ENCODE results near the gene CALD1. TPM values are rescaled to one million over a fixed set of nuclear protein-coding genes. Genes with fewer than 3 reads are reported as not detected.

CALD1 gene
- polyA plus RNA-seq, 6 donors from 2014 or later = 0.12 to 1.3 (median 0.64) TPM; not detected in 1

DNA sequence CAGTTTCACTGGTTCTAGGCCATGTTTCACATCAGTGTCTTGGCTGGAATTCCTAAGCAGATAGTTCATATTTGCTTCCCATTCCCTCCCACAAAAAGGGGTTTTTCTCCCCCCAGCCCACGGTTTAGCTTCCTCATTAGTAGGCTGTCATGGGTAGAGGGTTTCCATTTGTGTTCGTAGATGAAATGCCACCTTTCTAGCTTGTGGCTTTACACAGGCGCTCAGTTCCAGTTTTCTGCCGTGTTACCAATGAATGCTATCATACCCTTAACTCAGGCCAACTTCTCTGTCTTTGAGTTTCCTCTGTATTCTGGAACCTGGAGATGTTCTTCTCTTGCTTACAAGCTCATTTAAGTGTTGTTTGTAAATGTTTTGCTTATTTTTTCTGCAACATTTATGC is 26.8 kb downstream of the CALD1 start:
- DNase-seq (no peak), ATAC-seq (ENCODE audit: low read depth in 2 of 2) (no peak)
- H3K27me3 Mint-ChIP-seq = no peaks in the 10 kb centered on the region
- H3K9me3 Mint-ChIP-seq = peaks cover 0 to 4% (median 0%) of the 10 kb centered on the region in 7 donors
- H3K36me3 Mint-ChIP-seq = no peaks in the 10 kb centered on the region
- H3K4me3 Mint-ChIP-seq = no peak overlapping the region
- H3K27ac Mint-ChIP-seq = no peak overlapping the region
- H3K4me1 Mint-ChIP-seq = no peaks in the 10 kb centered on the region

DNA sequence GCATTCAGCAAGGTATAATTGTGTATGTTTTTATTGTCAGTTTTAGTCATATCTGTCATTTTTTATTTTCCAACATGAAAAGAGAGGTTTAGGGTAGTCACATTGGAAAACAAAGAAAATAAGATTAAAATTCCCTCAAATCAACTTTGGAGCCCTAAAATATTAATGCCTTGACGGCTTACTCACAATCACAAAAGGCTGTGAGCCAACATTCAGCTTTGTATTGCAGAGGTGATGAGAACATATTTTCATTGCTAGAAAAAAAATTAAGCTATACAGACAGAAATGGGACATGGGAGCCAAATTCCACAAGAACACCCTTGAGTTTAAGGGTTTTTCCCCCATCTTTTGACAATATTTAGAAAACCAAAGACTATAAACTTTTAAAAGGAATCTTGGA is 30.2 kb downstream of the CALD1 start:
- DNase-seq = no peak
- peaks cover 0 to 4% of the 10 kb centered on the region in 2 donors for H3K36me3 Mint-ChIP-seq
- H3K9me3 Mint-ChIP-seq = peaks cover 0 to 4% (median 0%) of the 10 kb centered on the region in 7 donors
- H3K4me3 Mint-ChIP-seq = no peak overlapping the region
- peaks cover 6 to 21% (median 7%) of the 10 kb centered on the region in 3 donors for H3K27me3 Mint-ChIP-seq
- no peaks in the 10 kb centered on the region for H3K4me1 Mint-ChIP-seq
- H3K27ac Mint-ChIP-seq = peak overlapping the region in 1 of 6 donors; percentile 58
- ATAC-seq (ENCODE audit: low read depth in 2 of 2) = no peak

- no peaks in the 10 kb centered on the region for H3K4me1 Mint-ChIP-seq
- H3K27ac Mint-ChIP-seq = no peak overlapping the region
- peaks cover 0 to 4% of the 10 kb centered on the region in 2 donors for H3K36me3 Mint-ChIP-seq
- H3K4me3 Mint-ChIP-seq = no peak overlapping the region
- peaks cover 0 to 4% (median 0%) of the 10 kb centered on the region in 7 donors for H3K9me3 Mint-ChIP-seq
- ATAC-seq (ENCODE audit: low read depth in 2 of 2) (no peak), DNase-seq (no peak)
- H3K27me3 Mint-ChIP-seq = peaks cover 6 to 21% (median 7%) of the 10 kb centered on the region in 3 donors
Observed at GRCh38 chr7:134811765-134812164, 32.3 kb downstream of the CALD1 start.

DNA sequence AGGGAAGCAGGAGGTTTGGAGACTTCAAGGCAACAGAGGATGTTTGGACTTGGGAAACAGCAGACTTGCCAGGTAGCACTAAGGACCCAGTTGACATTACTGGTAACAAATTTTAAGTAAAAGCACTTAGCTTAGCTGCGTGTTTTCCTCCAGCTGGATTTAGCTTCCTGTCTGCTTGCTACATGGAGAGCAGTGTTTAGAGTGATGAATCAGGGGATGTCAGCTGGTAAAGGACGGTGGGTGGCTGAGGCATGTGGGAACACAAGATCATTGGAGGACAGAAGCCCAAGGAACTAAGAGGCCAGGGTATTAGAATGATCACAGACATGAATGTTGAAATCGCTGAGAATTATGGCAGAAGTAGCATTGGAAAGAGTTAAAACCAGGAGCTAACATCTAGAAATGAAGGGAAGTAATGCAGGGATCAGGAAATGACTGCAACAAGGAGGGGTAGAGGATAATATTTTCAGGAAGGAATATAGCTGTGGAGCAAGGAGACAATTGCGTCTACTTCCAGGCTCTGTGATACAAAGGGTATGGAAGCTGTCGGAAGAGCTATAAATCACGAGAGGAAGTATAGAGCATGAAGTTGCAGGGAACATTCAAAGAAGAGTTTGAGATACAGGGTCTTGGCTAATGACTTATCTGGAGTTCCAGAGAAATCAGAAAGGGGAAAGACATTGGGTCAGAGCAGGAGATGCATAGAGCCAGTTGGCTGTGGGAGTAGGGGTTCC is 34.4 kb downstream of the CALD1 start:
- no peak overlapping the region for H3K4me3 Mint-ChIP-seq
- DNase-seq = no peak
- peak overlapping the region in 2 of 6 donors; percentile 0 to 42 for H3K27ac Mint-ChIP-seq
- no peak for ATAC-seq (ENCODE audit: low read depth in 2 of 2)
- peaks cover 0 to 4% of the 10 kb centered on the region in 2 donors for H3K36me3 Mint-ChIP-seq
- H3K27me3 Mint-ChIP-seq = peaks cover 6 to 21% (median 7%) of the 10 kb centered on the region in 3 donors
- peaks cover 0 to 4% (median 0%) of the 10 kb centered on the region in 7 donors for H3K9me3 Mint-ChIP-seq
- no peaks in the 10 kb centered on the region for H3K4me1 Mint-ChIP-seq

GRCh38 chr7:134814730-134815364 is 35.4 kb downstream of the CALD1 start:
- DNase-seq (no peak), ATAC-seq (ENCODE audit: low read depth in 2 of 2) (no peak)
- Mint-ChIP-seq H3K4me1 (no peaks in the 10 kb centered on the region), H3K27ac (no peak overlapping the region), H3K9me3 (peaks cover 0 to 4% (median 0%) of the 10 kb centered on the region in 7 donors), H3K4me3 (no peak overlapping the region), H3K27me3 (peaks cover 6 to 21% (median 7%) of the 10 kb centered on the region in 3 donors), H3K36me3 (peaks cover 0 to 4% of the 10 kb centered on the region in 2 donors)

GRCh38 chr7:134818613-134819345 is 39.3 kb downstream of the CALD1 start:
- Mint-ChIP-seq H3K4me1 (no peaks in the 10 kb centered on the region), H3K9me3 (peaks cover 0 to 3% (median 0%) of the 10 kb centered on the region in 7 donors), H3K4me3 (no peak overlapping the region), H3K27ac (no peak overlapping the region), H3K36me3 (peaks cover 0 to 3% of the 10 kb centered on the region in 2 donors), H3K27me3 (peaks cover 2 to 7% (median 4%) of the 10 kb centered on the region in 3 donors)
- no peak for ATAC-seq (ENCODE audit: low read depth in 2 of 2)
- no peak for DNase-seq

- no peak for DNase-seq
- H3K27me3 Mint-ChIP-seq = peaks cover 0 to under 1% (median 0%) of the 10 kb centered on the region in 3 donors
- no peak overlapping the region for H3K27ac Mint-ChIP-seq
- H3K36me3 Mint-ChIP-seq = no peaks in the 10 kb centered on the region
- no peaks in the 10 kb centered on the region for H3K4me1 Mint-ChIP-seq
- no peak for ATAC-seq (ENCODE audit: low read depth in 2 of 2)
- H3K4me3 Mint-ChIP-seq = no peak overlapping the region
- H3K9me3 Mint-ChIP-seq = no peaks in the 10 kb centered on the region
Observed at GRCh38 chr7:134819401-134819800, 40.0 kb downstream of the CALD1 start.

GRCh38 chr7:134820295-134820694 is 40.9 kb downstream of the CALD1 start:
- no peak for ATAC-seq (ENCODE audit: low read depth in 2 of 2)
- Mint-ChIP-seq H3K4me3 (no peak overlapping the region), H3K27ac (peak overlapping the region in 1 of 6 donors; percentile 55), H3K4me1 (no peaks in the 10 kb centered on the region), H3K36me3 (no peaks in the 10 kb centered on the region), H3K27me3 (no peaks in the 10 kb centered on the region), H3K9me3 (no peaks in the 10 kb centered on the region)
- DNase-seq = no peak

- H3K27me3 Mint-ChIP-seq = no peaks in the 10 kb centered on the region
- no peak for ATAC-seq (ENCODE audit: low read depth in 2 of 2)
- no peaks in the 10 kb centered on the region for H3K36me3 Mint-ChIP-seq
- no peak overlapping the region for H3K4me3 Mint-ChIP-seq
- no peaks in the 10 kb centered on the region for H3K4me1 Mint-ChIP-seq
- no peaks in the 10 kb centered on the region for H3K9me3 Mint-ChIP-seq
- no peak for DNase-seq
- peak overlapping the region in 1 of 6 donors; percentile 55 for H3K27ac Mint-ChIP-seq
Observed at GRCh38 chr7:134820778-134821177, 41.3 kb downstream of the CALD1 start.

DNA sequence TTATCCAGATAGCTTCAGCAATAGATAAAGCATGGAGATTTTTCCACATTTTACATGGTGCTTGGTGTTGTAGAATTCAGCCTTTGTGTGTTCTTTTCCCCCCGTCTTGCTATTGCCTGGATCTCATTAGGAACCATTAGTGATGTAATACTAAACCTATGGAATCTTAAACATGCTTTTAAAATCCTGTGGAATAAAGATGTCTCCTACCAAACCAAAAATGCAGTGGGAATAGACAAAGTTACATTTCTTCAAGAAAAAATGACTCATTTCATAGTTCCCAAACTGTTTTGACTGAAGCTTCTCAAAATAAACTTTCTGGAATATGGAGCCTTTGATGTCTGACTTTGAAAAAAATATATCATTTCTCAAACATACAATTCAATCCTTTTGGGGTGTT is 44.0 kb downstream of the CALD1 start:
- Mint-ChIP-seq H3K36me3 (no peaks in the 10 kb centered on the region), H3K27ac (no peak overlapping the region), H3K27me3 (peaks cover 0 to 11% (median 0%) of the 10 kb centered on the region in 3 donors), H3K9me3 (no peaks in the 10 kb centered on the region), H3K4me1 (no peaks in the 10 kb centered on the region), H3K4me3 (no peak overlapping the region)
- no peak for ATAC-seq (ENCODE audit: low read depth in 2 of 2)
- no peak for DNase-seq

DNA sequence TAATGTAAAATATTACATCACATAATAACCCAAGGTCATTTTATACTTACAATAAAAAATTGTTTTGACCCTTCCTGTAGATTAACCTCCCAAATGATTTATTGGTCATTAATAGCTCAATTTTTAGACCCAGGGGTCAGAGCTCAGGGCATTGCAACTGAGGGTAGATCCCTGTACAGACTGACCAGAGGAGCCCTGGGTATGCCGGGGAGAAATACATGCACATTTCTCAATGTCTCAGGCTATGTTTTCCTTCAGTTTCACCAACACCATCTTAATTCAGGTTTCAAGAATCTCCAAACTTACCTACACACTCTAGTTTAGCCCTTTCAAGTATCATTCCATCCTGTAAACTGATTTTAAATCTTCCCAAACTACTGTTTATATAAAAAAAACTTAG is 46.2 kb downstream of the CALD1 start:
- Mint-ChIP-seq H3K27ac (peak overlapping the region in 1 of 6 donors; percentile 27), H3K4me1 (no peaks in the 10 kb centered on the region), H3K36me3 (no peaks in the 10 kb centered on the region), H3K4me3 (no peak overlapping the region), H3K27me3 (peaks cover 0 to 20% (median 7%) of the 10 kb centered on the region in 3 donors), H3K9me3 (no peaks in the 10 kb centered on the region)
- ATAC-seq (ENCODE audit: low read depth in 2 of 2) (no peak), DNase-seq (no peak)

- ATAC-seq (ENCODE audit: low read depth in 2 of 2) (no peak), DNase-seq (no peak)
- no peak overlapping the region for H3K27ac Mint-ChIP-seq
- peaks cover 0 to 20% (median 7%) of the 10 kb centered on the region in 3 donors for H3K27me3 Mint-ChIP-seq
- no peaks in the 10 kb centered on the region for H3K9me3 Mint-ChIP-seq
- no peak overlapping the region for H3K4me3 Mint-ChIP-seq
- H3K36me3 Mint-ChIP-seq = no peaks in the 10 kb centered on the region
- H3K4me1 Mint-ChIP-seq = no peaks in the 10 kb centered on the region
Observed at GRCh38 chr7:134826105-134826504, 46.7 kb downstream of the CALD1 start.

DNA sequence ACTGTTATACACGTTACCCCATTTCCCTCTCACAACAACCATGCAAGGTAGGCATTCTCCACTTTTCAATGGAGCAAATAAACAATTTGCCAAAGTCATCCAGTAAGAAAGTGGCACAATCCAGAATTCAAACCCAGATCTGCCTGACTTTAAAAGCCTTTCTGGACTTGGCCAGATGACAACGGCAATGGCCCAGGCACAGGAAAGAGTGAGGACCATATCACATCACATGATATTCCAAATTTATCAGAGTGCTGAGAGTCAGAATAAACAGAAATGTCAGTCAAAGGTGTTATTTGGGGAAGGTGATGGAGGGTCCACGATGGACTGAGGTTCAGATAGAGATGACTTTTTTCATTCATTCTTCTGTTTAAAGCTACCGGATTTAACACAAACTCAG is 48.0 kb downstream of the CALD1 start:
- H3K27me3 Mint-ChIP-seq = peaks cover 0 to 20% (median 16%) of the 10 kb centered on the region in 3 donors
- H3K4me1 Mint-ChIP-seq = no peaks in the 10 kb centered on the region
- H3K9me3 Mint-ChIP-seq = no peaks in the 10 kb centered on the region
- ATAC-seq (ENCODE audit: low read depth in 2 of 2) = no peak
- no peak overlapping the region for H3K4me3 Mint-ChIP-seq
- DNase-seq = no peak
- H3K27ac Mint-ChIP-seq = no peak overlapping the region
- H3K36me3 Mint-ChIP-seq = no peaks in the 10 kb centered on the region

All from naive B cell (primary cell).